KBM-7 (cell line): ENCODE results near the gene ACAA1.
"Not testable (repeated sequence)": the region's sequence is repeated elsewhere in the genome, so short reads cannot be mapped to it uniquely, and the experiment has no call there.

Experiments used
- DNase-seq: peaks from one replicate; pipeline ENCODE4 v3.0.0-alpha.2; 2015
- in situ Hi-C: fragments of 300-500 bp; cut with MboI; formaldehyde crosslinking; loops from 2 replicates; pipeline ENCODE4 v1.14.3; 2020; ENCODE audit warnings: low sequenced_read_pairs, low pct_unique_long_range_greater_than_20kb, mixed read lengths

Gene ACAA1

DNA sequence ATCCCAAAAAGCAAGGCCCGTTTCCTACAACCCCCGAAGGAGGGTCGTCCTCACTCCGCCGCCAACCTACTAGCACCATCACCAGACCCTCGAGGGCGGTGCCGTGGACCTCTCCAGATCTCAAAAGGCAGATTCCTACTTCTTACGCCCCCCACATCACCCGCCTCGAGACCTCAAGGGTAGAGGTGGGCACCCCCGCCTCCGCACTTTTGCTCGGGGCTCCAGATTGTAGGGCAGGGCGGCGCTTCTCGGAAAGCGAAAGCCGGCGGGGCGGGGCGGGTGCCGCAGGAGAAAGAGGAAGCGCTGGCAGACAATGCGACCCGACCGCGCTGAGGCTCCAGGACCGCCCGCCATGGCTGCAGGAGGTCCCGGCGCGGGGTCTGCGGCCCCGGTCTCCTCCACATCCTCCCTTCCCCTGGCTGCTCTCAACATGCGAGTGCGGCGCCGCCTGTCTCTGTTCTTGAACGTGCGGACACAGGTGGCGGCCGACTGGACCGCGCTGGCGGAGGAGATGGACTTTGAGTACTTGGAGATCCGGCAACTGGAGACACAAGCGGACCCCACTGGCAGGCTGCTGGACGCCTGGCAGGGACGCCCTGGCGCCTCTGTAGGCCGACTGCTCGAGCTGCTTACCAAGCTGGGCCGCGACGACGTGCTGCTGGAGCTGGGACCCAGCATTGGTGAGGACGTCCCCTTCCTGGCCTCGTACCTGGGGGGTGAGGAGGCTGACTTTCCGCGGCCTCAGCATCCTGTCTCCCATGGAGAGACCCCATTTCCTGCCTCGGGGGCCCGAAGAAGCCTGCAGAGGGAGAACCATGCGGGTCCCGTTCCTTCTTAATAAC is 1.6 kb upstream of the ACAA1 start, which contains the start of gene MYD88:
TSS of gene MYD88 (plus strand) at position 313 of the 842 bp plus-strand sequence. CDS start at position 353, 40 bp downstream.
- DNase-seq, result peak; percentile 88
- in situ Hi-C loops, result loop anchor here (25.0 kb wide), 1 partner anchor 349 kb away; the partner anchor contains the start of gene EXOG

- DNase-seq, result no peak
- in situ Hi-C loops, result loop anchor here (25.0 kb wide), 1 partner anchor 350 kb away; the partner anchor contains the start of gene EXOG
Measured at GRCh38 chr3:38137615-38138348, 855 bp upstream of the ACAA1 start.

DNA sequence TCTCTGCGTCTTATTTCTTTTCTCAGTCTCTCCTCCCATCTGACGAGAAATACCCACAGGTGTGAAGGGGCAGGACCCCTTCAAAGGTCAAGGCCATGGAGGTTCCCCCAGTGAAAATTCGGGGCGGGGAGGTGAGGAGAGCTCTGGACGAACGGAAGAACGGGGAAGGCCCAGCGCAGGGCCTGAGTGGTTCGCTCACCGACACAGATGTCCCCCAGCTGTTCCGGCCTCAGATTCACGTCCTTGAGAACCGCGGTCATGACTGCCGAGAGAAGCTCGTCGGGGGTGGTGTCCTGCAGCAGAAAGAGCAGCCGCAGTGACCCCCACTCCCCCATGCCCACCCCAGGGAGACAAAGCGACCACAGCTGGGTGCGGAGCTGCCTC is 542 bp downstream of the ACAA1 start:
- in situ Hi-C loops, result loop anchor here (25.0 kb wide), 1 partner anchor 351 kb away; the partner anchor contains the start of gene EXOG
- DNase-seq, result no peak

- DNase-seq, result peak; percentile 67
- in situ Hi-C loops, result loop anchor here (25.0 kb wide), 1 partner anchor 352 kb away; the partner anchor contains the start of gene EXOG
Measured at GRCh38 chr3:38135621-38136277, 1.2 kb downstream of the ACAA1 start.

DNA sequence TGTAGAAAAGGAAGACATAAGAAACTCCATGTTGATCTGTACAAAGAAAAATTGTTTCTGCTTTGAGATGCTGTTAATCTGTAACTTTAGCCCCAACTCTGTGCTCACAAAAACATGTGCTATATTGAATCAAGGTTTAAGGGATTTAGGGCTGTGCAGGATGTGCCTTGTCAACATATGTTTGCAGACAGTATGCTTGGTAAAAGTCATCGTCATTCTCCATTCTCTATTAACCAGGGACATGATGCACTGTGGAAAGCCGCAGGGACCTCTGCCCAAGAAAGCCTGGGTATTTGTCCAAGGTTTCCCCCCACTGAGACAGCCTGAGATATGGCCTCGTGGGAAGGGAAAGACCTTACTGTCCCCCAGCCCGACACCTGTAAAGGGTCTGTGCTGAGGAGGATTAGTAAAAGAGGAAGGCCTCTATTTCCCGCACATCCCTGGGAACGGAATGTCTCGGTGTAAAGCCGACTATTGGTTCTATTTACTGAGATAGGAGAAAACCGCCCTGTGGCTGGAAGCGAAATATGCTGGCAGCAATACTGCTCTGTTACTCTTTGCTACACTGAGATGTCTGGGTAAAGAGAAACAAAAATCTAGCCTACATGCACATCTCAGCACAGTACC is 2.3 kb downstream of the ACAA1 start:
- in situ Hi-C loops, result loop anchor here (25.0 kb wide), 1 partner anchor 353 kb away; the partner anchor contains the start of gene EXOG
- not testable (repeated sequence) for DNase-seq

DNA sequence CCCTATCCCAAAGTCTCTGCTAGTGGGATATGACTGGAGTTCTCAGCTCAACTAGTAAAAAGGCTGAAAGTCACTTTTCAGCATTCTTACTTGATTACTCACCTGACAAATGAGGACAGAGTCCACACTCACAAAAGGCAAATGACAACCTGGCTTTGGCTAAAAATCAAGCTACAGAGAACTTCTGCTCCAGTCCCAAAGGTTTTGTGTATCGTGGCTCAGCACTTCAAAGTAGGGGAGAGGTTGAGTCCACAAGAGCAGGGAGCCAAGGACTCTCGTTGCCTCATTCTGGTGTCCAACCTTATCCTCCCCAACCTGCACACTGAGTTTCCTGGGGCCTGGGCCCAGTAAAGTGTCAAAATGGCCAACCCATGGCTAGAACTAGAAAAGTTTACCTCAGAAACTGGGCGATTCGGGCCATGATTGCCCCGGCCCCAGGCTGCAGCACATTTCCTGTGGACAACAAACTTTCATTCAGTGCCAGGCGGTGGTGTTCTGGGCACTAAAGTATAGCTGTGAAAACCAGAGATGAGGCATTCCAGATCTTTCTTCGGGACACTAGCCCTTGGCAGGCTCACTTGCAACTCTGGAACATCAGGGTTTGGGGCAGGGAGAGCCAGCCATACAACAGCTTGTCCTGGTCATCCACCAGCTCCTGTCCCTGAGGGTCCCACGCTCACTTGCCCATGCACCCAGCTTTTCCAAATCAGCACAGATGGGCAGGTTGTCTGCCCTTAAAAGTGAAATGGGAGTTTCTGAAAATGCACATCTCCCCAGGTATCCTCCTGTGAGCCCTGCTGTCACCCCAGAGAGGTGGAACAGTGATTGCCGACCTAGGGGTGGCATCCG is 3.1 kb downstream of the ACAA1 start:
- in situ Hi-C loops, result loop anchor here (25.0 kb wide), 1 partner anchor 354 kb away; the partner anchor contains the start of gene EXOG
- no peak for DNase-seq

- in situ Hi-C loops, result loop anchor here (25.0 kb wide), 1 partner anchor 354 kb away; the partner anchor contains the start of gene EXOG
- no peak for DNase-seq
Measured at GRCh38 chr3:38133209-38133556, 3.7 kb downstream of the ACAA1 start.

DNA sequence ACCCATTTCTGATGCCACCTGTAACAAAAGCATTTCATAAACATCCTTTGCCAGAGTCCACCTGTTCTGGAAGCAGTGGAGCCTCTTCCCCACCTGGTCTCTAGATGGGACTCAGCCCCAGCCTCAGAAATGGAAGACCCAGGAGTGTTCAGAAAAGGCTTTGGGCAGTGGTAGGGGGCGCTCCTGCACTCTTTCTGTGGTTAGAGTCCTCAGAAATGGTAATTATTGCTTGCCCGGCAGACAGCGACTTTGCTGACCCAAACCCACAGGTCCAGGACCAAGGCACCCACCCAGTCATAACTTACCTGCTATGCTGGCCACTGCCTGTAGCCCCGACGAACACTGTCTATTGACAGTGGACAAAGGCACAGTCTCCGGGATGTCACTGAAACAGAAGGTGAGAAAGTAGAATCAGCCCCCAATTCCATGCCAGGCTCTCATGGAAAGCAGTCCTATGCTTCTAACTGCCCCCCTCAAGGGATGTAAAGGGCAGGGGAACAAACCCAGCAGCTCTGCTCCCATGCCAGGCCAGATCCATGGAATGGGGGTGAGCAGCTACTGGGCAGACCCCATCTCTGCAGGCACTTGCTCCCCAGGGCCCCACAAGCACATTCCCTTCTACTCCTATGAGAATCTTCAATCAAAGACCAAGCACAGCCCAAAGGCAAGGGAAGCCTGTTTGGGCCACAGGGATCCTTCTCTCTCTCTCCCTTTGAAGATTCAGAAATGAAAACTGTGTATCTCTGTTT is 5.1 kb downstream of the ACAA1 start:
- in situ Hi-C loops, result loop anchor here (25.0 kb wide), 1 partner anchor 356 kb away; the partner anchor contains the start of gene EXOG
- DNase-seq, result peak; percentile 46

DNA sequence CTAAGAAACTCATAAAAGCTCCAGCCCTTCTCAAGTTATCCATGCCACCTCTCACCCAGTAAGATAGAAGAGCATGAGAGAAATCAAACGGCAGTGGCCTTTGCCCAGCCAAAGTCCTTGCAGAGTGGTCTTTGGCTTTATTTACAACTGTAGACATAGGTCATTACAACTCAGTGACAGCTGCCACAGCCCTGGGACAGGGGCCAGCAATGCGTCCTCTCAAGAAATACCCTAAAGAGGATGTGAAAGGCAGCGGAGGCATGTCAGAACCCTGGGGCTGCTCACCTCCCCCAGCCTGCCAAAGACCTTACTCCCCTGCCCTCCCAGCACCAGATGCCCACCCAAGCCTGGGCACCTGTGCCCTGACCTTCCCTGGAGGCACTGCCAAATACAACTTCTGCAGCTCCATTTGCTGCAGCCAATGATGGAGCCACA is 6.3 kb downstream of the ACAA1 start:
- in situ Hi-C loops, result loop anchor here (25.0 kb wide), 1 partner anchor 357 kb away; the partner anchor contains the start of gene EXOG
- DNase-seq, result no peak

DNA sequence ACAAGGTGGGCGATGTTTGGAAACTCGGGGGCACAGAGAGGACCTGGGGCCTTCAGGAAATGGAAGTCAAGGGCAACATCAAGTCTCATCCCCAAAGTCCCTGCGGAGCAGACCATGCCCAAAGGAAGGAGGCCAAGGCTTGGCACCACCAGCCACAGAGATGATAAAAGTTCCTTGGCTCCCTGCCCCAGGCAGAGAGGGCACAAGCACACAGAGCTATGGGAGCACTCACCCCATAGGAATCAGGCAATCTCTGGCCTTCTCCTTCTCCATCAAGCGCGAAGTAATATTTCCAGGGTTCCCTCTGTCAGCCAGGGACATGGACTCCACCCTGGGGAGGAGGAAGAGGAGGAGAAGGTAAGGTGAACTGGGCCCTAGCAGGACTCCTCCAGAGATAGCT is 7.9 kb downstream of the ACAA1 start:
- no peak for DNase-seq
- in situ Hi-C loops, result loop anchor here (25.0 kb wide), 1 partner anchor 358 kb away; the partner anchor contains the start of gene EXOG

DNA sequence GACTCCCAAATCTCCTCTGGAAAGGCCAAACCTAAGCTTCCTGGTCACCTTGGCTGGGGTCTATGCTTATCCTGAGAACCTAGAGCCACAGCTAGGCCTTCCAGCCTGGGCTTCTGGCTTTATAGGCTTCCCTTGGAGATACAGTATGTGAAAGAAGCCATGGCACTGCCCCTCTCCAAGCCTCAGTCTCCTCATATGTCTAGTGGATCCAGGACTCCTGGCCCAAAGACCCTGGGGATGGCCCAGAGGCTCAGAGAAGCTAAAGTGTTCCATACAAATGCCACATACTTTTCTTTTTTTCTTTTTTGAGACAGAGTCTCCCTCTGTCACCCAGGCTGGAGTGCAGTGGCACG is 8.6 kb downstream of the ACAA1 start:
- no peak for DNase-seq
- in situ Hi-C loops, result loop anchor here (25.0 kb wide), 1 partner anchor 359 kb away; the partner anchor contains the start of gene EXOG

- in situ Hi-C loops, result loop anchor here (25.0 kb wide), 1 partner anchor 360 kb away; the partner anchor contains the start of gene EXOG
Measured at GRCh38 chr3:38127611-38128302, 9.2 kb downstream of the ACAA1 start.

DNA sequence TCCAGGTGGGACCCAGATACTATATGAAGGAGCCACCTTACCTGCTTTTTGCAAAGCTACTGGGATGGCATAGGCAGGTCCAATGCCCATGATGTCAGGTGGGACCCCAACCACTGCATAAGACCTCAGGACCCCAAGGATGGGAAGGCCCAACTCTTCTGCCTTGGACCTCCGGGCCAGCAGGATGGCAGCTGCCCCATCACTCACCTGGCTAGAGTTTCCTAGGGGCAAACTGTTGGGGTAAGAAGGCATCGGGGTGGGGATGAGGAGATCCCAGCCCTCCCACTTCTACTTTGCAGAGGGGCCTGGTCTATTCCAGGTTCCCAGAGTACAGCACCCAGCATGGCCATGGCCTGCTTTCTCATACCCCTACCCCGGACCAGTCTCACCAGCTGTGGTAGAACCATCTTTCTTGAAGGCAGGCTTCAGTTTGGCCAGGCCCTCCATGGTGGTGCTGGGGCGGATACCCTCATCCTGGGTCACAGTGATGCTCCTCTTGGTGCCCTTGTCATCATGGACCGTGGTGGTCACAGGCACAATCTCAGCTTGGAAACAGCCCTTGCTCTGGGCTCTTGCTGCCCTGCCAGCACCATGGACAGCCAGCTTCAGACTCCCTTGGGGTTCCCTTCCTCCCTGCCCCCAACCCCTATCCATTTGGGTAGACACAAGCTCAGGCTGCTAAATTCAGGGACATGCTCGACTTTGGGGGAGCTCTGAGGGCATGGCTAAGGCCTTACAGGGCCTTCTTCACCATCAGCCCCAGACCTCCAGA is 10.6 kb downstream of the ACAA1 start:
- DNase-seq, result no peak
- in situ Hi-C loops, result loop anchor here (25.0 kb wide), 1 partner anchor 361 kb away; the partner anchor contains the start of gene EXOG

More at GRCh38 chr3:38127611-38128302, 9.2 kb downstream of the ACAA1 start:
- no peak for DNase-seq

GRCh38 chr3:38125305-38126120 is 11.4 kb downstream of the ACAA1 start:
- in situ Hi-C loops, result loop anchor here (25.0 kb wide), 1 partner anchor 362 kb away; the partner anchor contains the start of gene EXOG
- no peak for DNase-seq
